ENCODE results near the gene HOTAIR.

Gene HOTAIR

GRCh38 chr12:53974084-53975063 lies at the start of gene HOTAIR:
Gene HOTAIR, minus strand, starts transcription at chr12:53974954.
- no peak for TF ChIP-seq CTCF (IDR thresholded peaks at IDR 0.05)
- H3K27ac ChIP-seq, result no peak within 1 kb of the TSS
- H3K4me3 ChIP-seq, result peak within 1 kb of the TSS; percentile 63
- no peak for DNase-seq (ENCODE audit: low spot score)

- no peak for DNase-seq (ENCODE audit: low spot score)
- TF ChIP-seq CTCF (IDR thresholded peaks at IDR 0.05), result no peak
- no peak overlapping the region for H3K4me3 ChIP-seq
- no peak overlapping the region for H3K27ac ChIP-seq
Observed at GRCh38 chr12:54024127-54024526, 49.4 kb upstream of the HOTAIR start.

- no peak for DNase-seq (ENCODE audit: low spot score)
- H3K27ac ChIP-seq, result no peak overlapping the region
- H3K4me3 ChIP-seq, result no peak overlapping the region
- TF ChIP-seq CTCF (IDR thresholded peaks at IDR 0.05), result no peak
Observed at GRCh38 chr12:54022960-54023884, 48.5 kb upstream of the HOTAIR start.

- no peak for TF ChIP-seq CTCF (IDR thresholded peaks at IDR 0.05)
- Histone ChIP-seq H3K4me3 (no peak overlapping the region), H3K27ac (no peak overlapping the region)
- no peak for DNase-seq (ENCODE audit: low spot score)
Observed at GRCh38 chr12:54021432-54022013, 46.8 kb upstream of the HOTAIR start.

- no peak overlapping the region for H3K4me3 ChIP-seq
- H3K27ac ChIP-seq, result no peak overlapping the region
- no peak for TF ChIP-seq CTCF (IDR thresholded peaks at IDR 0.05)
- DNase-seq (ENCODE audit: low spot score), result no peak
Observed at GRCh38 chr12:54020591-54021405, 46.0 kb upstream of the HOTAIR start.

DNA sequence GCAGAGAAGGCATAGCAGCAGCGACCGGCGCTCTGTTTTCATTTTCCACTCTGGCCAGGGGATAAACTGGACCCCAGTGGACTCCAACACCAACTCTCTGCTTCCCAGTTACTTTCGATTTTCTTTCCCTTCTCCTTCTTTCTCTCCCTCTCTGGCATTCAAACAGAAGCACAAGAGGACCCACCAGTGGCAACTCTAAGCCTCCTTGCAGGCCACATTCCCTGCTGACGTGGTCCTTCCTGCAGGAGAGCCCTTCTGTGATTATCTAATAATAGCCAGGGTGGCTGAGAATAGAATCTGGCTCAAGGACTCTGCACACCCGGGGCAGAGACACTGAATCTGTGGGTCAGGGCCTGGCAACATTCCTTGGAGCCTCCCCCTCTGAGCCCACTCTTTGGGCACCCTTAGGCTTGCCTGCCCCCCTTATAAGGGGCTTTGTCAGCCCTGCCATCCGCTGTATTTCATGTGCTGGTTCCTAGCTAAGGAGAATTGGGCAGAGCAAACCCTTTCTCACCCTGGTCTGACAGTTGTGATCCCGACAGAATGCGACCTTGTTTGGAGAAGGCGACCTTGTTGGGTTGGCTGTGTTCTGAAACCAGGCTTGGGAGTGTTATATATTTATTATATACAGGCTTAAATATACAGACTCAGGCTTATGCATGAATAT lies 45.3 kb upstream of the HOTAIR start:
- TF ChIP-seq CTCF (IDR thresholded peaks at IDR 0.05), result no peak
- no peak overlapping the region for H3K27ac ChIP-seq
- H3K4me3 ChIP-seq, result peak overlapping the region; percentile 1
- DNase-seq (ENCODE audit: low spot score), result no peak

Data from coronary artery (tissue), 2 donors.